Activated CD4-positive, CD25-positive, alpha-beta regulatory T cell treated with anti-CD3 and anti-CD28 coated beads, Interleukin-2, amount 50 U/mL, for 16 hours (primary cell): Measurements from ENCODE around the gene RAB40A.
A peak's percentile ranks its signal among the peaks of the same experiment; 100 is the strongest.
"Not testable (repeated sequence)": the region's sequence is repeated elsewhere in the genome, so short reads cannot be mapped to it uniquely, and the experiment has no call there.

Experiments
- DNase-seq: peaks from one replicate; pipeline ENCODE4 v3.0.0-alpha.2; 2020; ENCODE audit warnings: low read depth, low spot score

Gene RAB40A

GRCh38 chrX:103523605-103524004, 4.3 kb upstream of the RAB40A start:
- no peak for DNase-seq

GRCh38 chrX:103520386-103520785, 1.1 kb upstream of the RAB40A start:
- DNase-seq, result no peak

- DNase-seq, result no peak
Measured at GRCh38 chrX:103518571-103518970, 718 bp downstream of the RAB40A start.

GRCh38 chrX:103517246-103517645, 2.0 kb downstream of the RAB40A start:
- DNase-seq, result no peak

- no peak for DNase-seq
Measured at GRCh38 chrX:103513476-103514108, 5.7 kb downstream of the RAB40A start.

- DNase-seq, result no peak
Measured at GRCh38 chrX:103513067-103513466, 6.2 kb downstream of the RAB40A start.

- DNase-seq, result no peak
Measured at GRCh38 chrX:103510031-103510430, 9.3 kb downstream of the RAB40A start.

GRCh38 chrX:103503853-103504207, 15.5 kb downstream of the RAB40A start:
- DNase-seq, result no peak

- no peak for DNase-seq
Measured at GRCh38 chrX:103503163-103503852, 16.0 kb downstream of the RAB40A start.

GRCh38 chrX:103498786-103499185, 20.5 kb downstream of the RAB40A start:
- DNase-seq, result no peak

GRCh38 chrX:103495786-103496185, 23.5 kb downstream of the RAB40A start:
- no peak for DNase-seq

- DNase-seq, result not testable (repeated sequence)
Measured at GRCh38 chrX:103493578-103493977, 25.7 kb downstream of the RAB40A start.

GRCh38 chrX:103489733-103490132, 29.6 kb downstream of the RAB40A start:
- DNase-seq, result not testable (repeated sequence)

- DNase-seq, result no peak
Measured at GRCh38 chrX:103488794-103489193, 30.5 kb downstream of the RAB40A start.

GRCh38 chrX:103488332-103488731, 31.0 kb downstream of the RAB40A start:
- no peak for DNase-seq

- DNase-seq, result no peak
Measured at GRCh38 chrX:103483720-103484119, 35.6 kb downstream of the RAB40A start.

GRCh38 chrX:103480526-103480925, 38.8 kb downstream of the RAB40A start:
- no peak for DNase-seq

- no peak for DNase-seq
Measured at GRCh38 chrX:103477496-103477895, 41.8 kb downstream of the RAB40A start.

GRCh38 chrX:103475381-103475780, 43.9 kb downstream of the RAB40A start:
- no peak for DNase-seq

GRCh38 chrX:103469977-103470376, 49.3 kb downstream of the RAB40A start:
- not testable (repeated sequence) for DNase-seq

- no peak for DNase-seq
Measured at GRCh38 chrX:103467887-103468286, 51.4 kb downstream of the RAB40A start.

GRCh38 chrX:103467156-103467555, 52.1 kb downstream of the RAB40A start:
- no peak for DNase-seq

GRCh38 chrX:103464774-103465117, 54.5 kb downstream of the RAB40A start:
- peak; percentile 42 for DNase-seq
